Transverse colon (tissue), 4 donors: ENCODE data around the gene GPLD1. TPM values are rescaled to one million over a fixed set of nuclear protein-coding genes. Genes with fewer than 3 reads are reported as not detected.

Source experiments
- DNase-seq: peaks from one replicate; pipeline ENCODE4 v3.0.0-alpha.2; 2019
- H3K27ac ChIP-seq, 4 donors: fragments of 200-600 bp; sonication (generic); 2 replicates each; pipeline ENCODE4 v1.5.1; 2016 to 2018; ENCODE audit warnings: inconsistent platforms in 4 of 4
- H3K27me3 ChIP-seq: fragments of 200-600 bp; sonication (generic); 2 replicates; pipeline ENCODE4 v1.5.1; 2017; ENCODE audit warnings: inconsistent platforms
- H3K36me3 ChIP-seq, 4 donors: fragments of 200-600 bp; sonication (generic); 2 replicates each; pipeline ENCODE4 v1.5.1; 2017 to 2019; ENCODE audit warnings: inconsistent platforms in 4 of 4
- H3K4me1 ChIP-seq, 4 donors: fragments of 200-600 bp; sonication (generic); 2 replicates each; pipeline ENCODE4 v1.5.1; 2017 to 2020; ENCODE audit warnings: inconsistent platforms in 4 of 4
- H3K4me3 ChIP-seq, 4 donors: fragments of 200-600 bp; sonication (generic); 1 replicate in 1 of 4; 2 replicates in 3 of 4; pipeline versions ENCODE4 v1.5.1 to v1.6.1; 2017 to 2019; ENCODE audit warnings: inconsistent platforms in 4 of 4
- H3K9me3 ChIP-seq, 2 donors: fragments of 200-600 bp; sonication (generic); 2 replicates each; pipeline ENCODE4 v1.5.1; 2017 to 2019; ENCODE audit warnings: inconsistent platforms in 2 of 2
- CTCF ChIP-seq, 5 experiments: fragments of 200-600 bp in 3 of 5; fragments of 450-650 bp in 2 of 5; sonication (generic) in 3 of 5; IDR thresholded peaks; 1 replicate in 2 of 5; 2 replicates in 3 of 5; pipeline ENCODE4 v1.5.1; 2016 to 2017; ENCODE audit warnings: antibody characterized with exemption in 5 of 5, inconsistent platforms in 3 of 5, mild to moderate bottlenecking in 2 of 5, moderate library complexity in 1 of 5
- EP300 ChIP-seq: sonication (generic); formaldehyde crosslinking; IDR thresholded peaks from one replicate; pipeline ENCODE4 v1.6.1; 2017; ENCODE audit warnings: antibody characterized with exemption, low read depth
- POLR2A ChIP-seq: fragments of 450-650 bp; IDR thresholded peaks from one replicate; pipeline ENCODE4 v1.6.1; 2016; ENCODE audit warnings: antibody characterized with exemption, mild to moderate bottlenecking, moderate library complexity
- POLR2AphosphoS5 ChIP-seq, 3 donors: sonication (generic); formaldehyde crosslinking; IDR thresholded peaks; one replicate each; pipeline ENCODE4 v1.6.1; 2016; ENCODE audit warnings: antibody characterized with exemption in 3 of 3
- WGBS, 2 donors: methylation state at CpG; one replicate each; pipeline ENCODE4 v1.1.5; 2018; ENCODE audit warnings: low coverage in 1 of 2; 5-methylcytosine and 5-hydroxymethylcytosine counted together
- in situ Hi-C, 4 donors: fragments of 200-750 bp; cut with MboI; loops; one replicate each; pipeline versions ENCODE4 v1.15.0 to v1.15.1; 2017; ENCODE audit warnings: low sequenced_read_pairs in 3 of 4, low pct_ligation_motif_present in 1 of 4, low pct_unique_long_range_greater_than_20kb in 1 of 4
- intact Hi-C: fragments of 100-400 bp; cut with DNase I; formaldehyde crosslinking; loops from one replicate; pipeline ENCODE4 v1.15.1; 2023; ENCODE audit warnings: low total_unique reads
- total RNA-seq, 4 donors: library from RNA; depleted of rRNA; stranded (reverse); fragments of >200 nt; gene quantifications; one replicate each; pipeline ENCODE4 v1.1.0, GENCODE V29; 2016

The GPLD1 gene
- total RNA-seq, 4 donors from 2014 or later, result 0.96 to 5.2 (median 1.4) TPM

GRCh38 chr6:24489881-24490280 is 503 bp upstream of the GPLD1 start:
- no peak overlapping the region for H3K4me3 ChIP-seq
- H3K36me3 ChIP-seq, result no peaks in the 10 kb centered on the region
- in situ Hi-C loops (no loop called here), intact Hi-C loops (no loop called here)
- WGBS, 2 donors, result 33 to 92% methylated on average over 1 to 2 of the region's 2 CpGs
- DNase-seq, result no peak
- H3K27ac ChIP-seq, result no peak overlapping the region
- H3K27me3 ChIP-seq, result no peaks in the 10 kb centered on the region
- H3K9me3 ChIP-seq, result no peaks in the 10 kb centered on the region
- H3K4me1 ChIP-seq, result peaks cover 0 to 8% (median 6%) of the 10 kb centered on the region in 4 donors
- TF ChIP-seq EP300 (no peak), POLR2AphosphoS5 (IDR thresholded peaks at IDR 0.05) (no peak), POLR2A (no peak), CTCF (IDR thresholded peaks at IDR 0.05) (no peak)

GRCh38 chr6:24486065-24486464 is 3.3 kb downstream of the GPLD1 start:
- no peaks in the 10 kb centered on the region for H3K9me3 ChIP-seq
- no peaks in the 10 kb centered on the region for H3K4me1 ChIP-seq
- DNase-seq, result no peak
- H3K4me3 ChIP-seq, result no peak overlapping the region
- in situ Hi-C loops, result no loop called here
- H3K36me3 ChIP-seq, result no peaks in the 10 kb centered on the region
- TF ChIP-seq CTCF (IDR thresholded peaks at IDR 0.05) (no peak), EP300 (no peak), POLR2AphosphoS5 (IDR thresholded peaks at IDR 0.05) (no peak), POLR2A (no peak)
- 86 to 92% methylated on average over 4 of the region's 4 CpGs for WGBS, 2 donors
- no peak overlapping the region for H3K27ac ChIP-seq
- intact Hi-C loops, result no loop called here
- H3K27me3 ChIP-seq, result no peaks in the 10 kb centered on the region

- TF ChIP-seq POLR2AphosphoS5 (IDR thresholded peaks at IDR 0.05), result no peak
- TF ChIP-seq POLR2A, result no peak
- TF ChIP-seq EP300, result no peak
- no peak for TF ChIP-seq CTCF (IDR thresholded peaks at IDR 0.05)
- H3K9me3 ChIP-seq, result no peaks in the 10 kb centered on the region
- H3K4me1 ChIP-seq, result no peaks in the 10 kb centered on the region
- H3K36me3 ChIP-seq, result no peaks in the 10 kb centered on the region
- H3K27ac ChIP-seq, result no peak overlapping the region
- intact Hi-C loops, result no loop called here
- H3K27me3 ChIP-seq, result no peaks in the 10 kb centered on the region
- in situ Hi-C loops, result no loop called here
- DNase-seq, result no peak
- no peak overlapping the region for H3K4me3 ChIP-seq
- WGBS, 2 donors, result 92 to 94% methylated on average over 7 of the region's 7 CpGs
Measured at GRCh38 chr6:24484657-24485323, 4.6 kb downstream of the GPLD1 start.

- in situ Hi-C loops, result no loop called here
- no peak overlapping the region for H3K4me3 ChIP-seq
- H3K36me3 ChIP-seq, result no peaks in the 10 kb centered on the region
- TF ChIP-seq POLR2A, result no peak
- no peak for TF ChIP-seq EP300
- no peak for TF ChIP-seq POLR2AphosphoS5 (IDR thresholded peaks at IDR 0.05)
- no peak for TF ChIP-seq CTCF (IDR thresholded peaks at IDR 0.05)
- no peak for DNase-seq
- H3K27ac ChIP-seq, result no peak overlapping the region
- no peaks in the 10 kb centered on the region for H3K27me3 ChIP-seq
- intact Hi-C loops, result no loop called here
- 92% methylated on average over 5 of the region's 5 CpGs; no CpG with 5 or more reads in 1 of the 2 donors for WGBS, 2 donors
- H3K9me3 ChIP-seq, result no peaks in the 10 kb centered on the region
- H3K4me1 ChIP-seq, result no peaks in the 10 kb centered on the region
Measured at GRCh38 chr6:24481449-24481848, 7.9 kb downstream of the GPLD1 start.
